Colonic mucosa (tissue), 4 donors: ENCODE results near the gene TXNL4B. TPM values are rescaled to one million over a fixed set of nuclear protein-coding genes. Genes with fewer than 3 reads are reported as not detected.

Experiments used
- DNase-seq: peaks from one replicate; pipeline ENCODE4 v3.0.0-alpha.2; 2020
- H3K27ac ChIP-seq: fragments of 200-600 bp; one replicate; pipeline ENCODE4 v1.8.0; 2021
- H3K27me3 ChIP-seq: fragments of 200-600 bp; one replicate; pipeline ENCODE4 v1.8.0; 2021
- H3K36me3 ChIP-seq: fragments of 200-600 bp; one replicate; pipeline ENCODE4 v1.8.0; 2021
- H3K4me1 ChIP-seq: fragments of 200-600 bp; one replicate; pipeline ENCODE4 v1.8.0; 2021; ENCODE audit warnings: mild to moderate bottlenecking
- H3K4me3 ChIP-seq: fragments of 200-600 bp; one replicate; pipeline ENCODE4 v1.8.0; 2021
- H3K9ac ChIP-seq, 2 donors: one replicate each; pipeline ENCODE4 v1.7.0; 2013; ENCODE audit warnings: control low read depth in 2 of 2, low read depth in 2 of 2, low read length in 2 of 2
- H3K9me3 ChIP-seq: fragments of 200-600 bp; one replicate; pipeline ENCODE4 v1.8.0; 2021
- CTCF ChIP-seq: fragments of 200-600 bp; IDR thresholded peaks from one replicate; pipeline ENCODE4 v1.8.0; 2022; ENCODE audit warnings: antibody characterized with exemption, mild to moderate bottlenecking
- intact Hi-C: fragments of 100-400 bp; cut with DNase I; formaldehyde crosslinking; loops from one replicate; pipeline ENCODE4 v1.14.1; 2022
- total RNA-seq, 2 donors: library from RNA; stranded (reverse); fragmentation: NEBNext Ultra II Directional in 1 of 2; extraction: Animal tissue kit (Norgen Biotek cat#: 25700) in 1 of 2; gene quantifications; one replicate each; pipeline ENCODE4 v1.2.1, GENCODE V29; 2021
- donor health status: healthy.
- donor health status: DM: no; HTN: no; CAD: no.
- donor health status: DM: no; HTN: no; CAD: no.

TXNL4B gene
- total RNA-seq, 2 donors from 2014 or later, result 10.1 to 13.7 TPM

GRCh38 chr16:72123426-72123825 is 30.0 kb upstream of the TXNL4B start:
- Histone ChIP-seq H3K36me3 (no peaks in the 10 kb centered on the region), H3K9me3 (no peaks in the 10 kb centered on the region), H3K9ac (no peak overlapping the region), H3K4me1 (no peaks in the 10 kb centered on the region), H3K27ac (no peak overlapping the region), H3K27me3 (no peaks in the 10 kb centered on the region), H3K4me3 (no peak overlapping the region)
- no peak for DNase-seq
- intact Hi-C loops, result loop anchor here (10.0 kb wide), 2 partner anchors 121 to 281 kb away; no protein-coding TSS in a partner anchor
- TF ChIP-seq CTCF, result no peak

GRCh38 chr16:72122916-72123315 is 29.5 kb upstream of the TXNL4B start:
- Histone ChIP-seq H3K9me3 (no peaks in the 10 kb centered on the region), H3K27me3 (no peaks in the 10 kb centered on the region), H3K4me3 (no peak overlapping the region), H3K4me1 (no peaks in the 10 kb centered on the region), H3K27ac (no peak overlapping the region), H3K9ac (no peak overlapping the region), H3K36me3 (no peaks in the 10 kb centered on the region)
- no peak for TF ChIP-seq CTCF
- DNase-seq, result no peak
- intact Hi-C loops, result loop anchor here (10.0 kb wide), 2 partner anchors 122 to 282 kb away; no protein-coding TSS in a partner anchor

- intact Hi-C loops, result loop anchor here (10.0 kb wide), 2 partner anchors 122 to 282 kb away; no protein-coding TSS in a partner anchor
- TF ChIP-seq CTCF, result no peak
- H3K4me1 ChIP-seq, result no peaks in the 10 kb centered on the region
- no peaks in the 10 kb centered on the region for H3K27me3 ChIP-seq
- H3K4me3 ChIP-seq, result no peak overlapping the region
- H3K36me3 ChIP-seq, result no peaks in the 10 kb centered on the region
- H3K9ac ChIP-seq, result no peak overlapping the region
- no peaks in the 10 kb centered on the region for H3K9me3 ChIP-seq
- H3K27ac ChIP-seq, result no peak overlapping the region
- no peak for DNase-seq
Measured at GRCh38 chr16:72122308-72122707, 28.9 kb upstream of the TXNL4B start.

- intact Hi-C loops, result loop anchor here (10.0 kb wide), 2 partner anchors 125 to 285 kb away; no protein-coding TSS in a partner anchor
- TF ChIP-seq CTCF, result no peak
- Histone ChIP-seq H3K9ac (no peak overlapping the region), H3K36me3 (no peaks in the 10 kb centered on the region), H3K4me1 (no peaks in the 10 kb centered on the region), H3K27me3 (no peaks in the 10 kb centered on the region), H3K4me3 (no peak overlapping the region), H3K27ac (no peak overlapping the region), H3K9me3 (no peaks in the 10 kb centered on the region)
- no peak for DNase-seq
Measured at GRCh38 chr16:72120026-72120425, 26.6 kb upstream of the TXNL4B start.

GRCh38 chr16:72113616-72113945 is 20.2 kb upstream of the TXNL4B start:
- H3K36me3 ChIP-seq, result peaks cover 14% of the 10 kb centered on the region
- TF ChIP-seq CTCF, result no peak
- intact Hi-C loops, result no loop called here
- H3K9ac ChIP-seq, result no peak overlapping the region
- H3K9me3 ChIP-seq, result no peaks in the 10 kb centered on the region
- H3K27ac ChIP-seq, result no peak overlapping the region
- H3K4me3 ChIP-seq, result no peak overlapping the region
- H3K4me1 ChIP-seq, result no peaks in the 10 kb centered on the region
- H3K27me3 ChIP-seq, result no peaks in the 10 kb centered on the region
- no peak for DNase-seq
